ENCODE measurements around the gene COMMD9. TPM values are rescaled to one million over a fixed set of nuclear protein-coding genes. Genes with fewer than 3 reads are reported as not detected.

Gene COMMD9
- total and polyA plus RNA-seq, 2 experiments from 2014 or later, result 22.4 to 44.1 TPM

- no peak for TF ChIP-seq CREB1 (CRISPR knock-in tag; IDR thresholded peaks at IDR 0.05; ENCODE audit: low read depth)
- H3K27me3 Mint-ChIP-seq (ENCODE audit: insufficient read depth, low read depth, poor library complexity), result peaks cover 1% of the 10 kb centered on the region
- Histone ChIP-seq H3K9me2 (ENCODE audit: insufficient read depth) (no peaks in the 10 kb centered on the region), H3K36me3 (ENCODE audit: insufficient read depth) (no peaks in the 10 kb centered on the region; the same call in 1 of the 2 replicates), H2AFZ (no peak overlapping the region), H3K4me1 (ENCODE audit: insufficient read depth) (no peaks in the 10 kb centered on the region), H3K4me2 (no peak overlapping the region), H4K20me1 (replicated peaks; ENCODE audit: insufficient read depth) (no peaks in the 10 kb centered on the region), H3K79me2 (replicated peaks; ENCODE audit: insufficient read depth) (no peaks in the 10 kb centered on the region), H3K4me3 (no peak overlapping the region), H3K27me3 (ENCODE audit: insufficient read depth) (no peaks in the 10 kb centered on the region), H3K27ac (ENCODE audit: low read depth) (no peak overlapping the region), H3F3A (replicated peaks; ENCODE audit: low read depth) (no peaks in the 10 kb centered on the region)
- H3K27ac Mint-ChIP-seq, result no peak overlapping the region
- peaks cover 15% of the 10 kb centered on the region; the same call in 2 of the 3 replicates for H3K36me3 Mint-ChIP-seq (ENCODE audit: low read depth)
- no peak overlapping the region for H3K4me3 Mint-ChIP-seq
- no peak for ATAC-seq
- H3K4me1 Mint-ChIP-seq, result no peaks in the 10 kb centered on the region
- H3K9me3 Mint-ChIP-seq, result peaks cover 13% of the 10 kb centered on the region; the same call in 2 of the 3 replicates
- no peak for DNase-seq (ENCODE audit: low spot score)
Measured at GRCh38 chr11:36222831-36223635, 66.2 kb downstream of the COMMD9 start.

Other genes with a start within 250 kb of the COMMD9 start
- 6.6 and 8.9 TPM in 2 replicates for gene PRR5L, start 6.9 kb upstream of the COMMD9 start, total RNA-seq (2014; rRNA removed; shearing (Covaris generic))
- gene PRR5L, start 6.9 kb upstream of the COMMD9 start, polyA plus RNA-seq (2016; fragmentation: Nextera tagmentation; extraction: Ambion mirVana), result 3.1 and 4.5 TPM in 2 replicates
- 6.4 and 10.5 TPM in 2 replicates for gene TRAF6, start 220.8 kb upstream of the COMMD9 start, total RNA-seq (2014; rRNA removed; shearing (Covaris generic))
- 4.2 and 4.4 TPM in 2 replicates for gene TRAF6, start 220.8 kb upstream of the COMMD9 start, polyA plus RNA-seq (2016; fragmentation: Nextera tagmentation; extraction: Ambion mirVana)

All from GM23338 (cell line).